ENCODE measurements around the gene DOCK7.
"Not testable (repeated sequence)": the region's sequence is repeated elsewhere in the genome, so short reads cannot be mapped to it uniquely, and the experiment has no call there.

The DOCK7 gene

DNA sequence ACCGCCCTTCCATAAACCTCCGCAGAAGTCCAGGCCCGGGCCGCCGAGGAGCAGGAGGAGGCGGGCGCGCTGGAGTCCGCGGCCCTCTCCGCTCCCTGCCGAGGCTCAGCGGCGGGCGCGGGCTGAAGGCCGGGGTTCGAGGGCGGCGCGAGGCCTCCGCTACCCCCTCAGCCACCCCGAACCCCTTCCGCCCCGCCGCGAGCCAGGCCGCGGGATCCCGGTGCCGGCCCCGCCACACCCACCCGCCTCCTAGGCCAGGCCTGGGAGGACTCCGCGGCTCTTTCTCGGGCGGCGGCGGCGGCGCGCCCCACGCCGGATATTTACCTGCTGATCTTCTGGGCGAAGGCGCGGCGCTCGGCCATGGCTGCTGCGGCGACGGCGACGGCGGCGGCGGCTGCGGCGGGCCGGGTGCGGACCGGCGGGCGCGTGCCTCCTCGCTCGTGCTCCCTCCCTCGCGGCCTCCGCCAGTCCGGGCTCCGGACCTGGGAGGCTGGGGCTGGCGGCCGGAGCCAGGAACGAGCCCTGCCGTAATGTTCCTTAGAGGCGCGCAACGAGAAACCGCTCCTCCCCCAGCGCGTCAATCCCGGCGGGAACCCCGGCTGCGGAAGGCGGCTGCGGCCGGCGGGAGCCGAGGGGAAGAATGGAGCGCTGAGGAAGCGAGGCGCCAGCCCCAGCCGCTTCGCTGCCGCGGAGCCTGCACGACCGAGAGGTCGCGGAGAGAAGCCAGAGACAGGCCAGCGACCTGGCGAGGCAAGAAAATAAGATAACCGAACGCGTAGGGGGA is at the start of gene DOCK7:
DOCK7 (minus strand) TSS at position 484 of the 784 bp plus-strand sequence; CDS start at position 362, 122 bp downstream.
- in situ Hi-C loops (cut with HindIII; ENCODE audit: low sequenced_read_pairs), result no loop called here

DNA sequence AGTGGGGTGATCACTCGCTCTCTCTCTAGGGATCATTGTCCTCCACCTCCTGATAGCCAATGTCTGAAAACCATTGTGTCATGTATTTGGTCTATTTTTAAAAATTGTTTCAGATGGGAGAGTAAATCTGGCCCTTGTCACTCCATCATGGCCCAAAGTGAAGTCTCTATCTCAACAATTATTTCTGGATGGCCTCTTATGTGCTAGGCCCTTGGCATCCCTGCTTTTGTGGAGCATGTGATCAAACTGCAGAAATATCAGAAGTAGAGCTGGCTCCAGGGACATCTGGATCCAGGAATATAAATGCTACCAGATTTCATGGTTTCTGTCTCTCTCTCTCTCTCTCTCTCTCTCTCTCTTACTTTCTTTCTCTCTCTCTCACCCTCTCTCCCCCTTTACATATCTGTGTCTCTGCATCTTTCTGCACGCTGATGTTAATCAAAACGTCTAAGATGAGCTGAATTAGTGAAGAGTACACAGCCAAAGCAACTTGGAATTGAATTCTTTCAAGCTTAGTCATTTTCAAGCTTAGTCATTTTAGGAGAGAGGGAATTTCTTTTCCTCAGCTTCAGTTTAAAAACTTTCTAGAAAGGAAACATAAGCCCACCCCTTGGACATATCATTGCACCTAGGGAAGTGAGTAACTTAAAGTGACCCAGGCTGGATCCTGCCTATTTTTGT is 47.4 kb upstream of the DOCK7 start:
- in situ Hi-C loops (cut with HindIII; ENCODE audit: low sequenced_read_pairs), result loop anchor here (10.0 kb wide), 1 partner anchor 241 kb away; no protein-coding TSS in a partner anchor

DNA sequence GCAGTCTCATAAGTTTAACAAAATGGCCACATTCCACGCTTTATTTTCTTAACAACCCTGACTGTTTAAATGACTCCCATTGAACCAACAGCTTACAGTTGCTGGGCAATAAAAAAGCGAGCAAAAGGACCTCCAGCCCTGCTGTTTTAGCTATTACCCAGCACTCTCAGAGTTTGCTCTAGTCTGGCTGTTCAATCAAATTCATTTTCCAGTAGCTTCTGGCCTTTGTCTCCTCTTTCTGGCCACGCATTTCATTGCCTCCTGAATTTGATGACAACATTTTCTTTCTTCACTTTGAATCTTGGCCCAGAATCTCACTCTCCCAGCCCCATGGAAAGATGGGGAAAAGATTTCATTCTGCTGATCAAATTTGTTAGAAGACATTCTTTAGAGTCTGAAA is 44.1 kb upstream of the DOCK7 start:
- in situ Hi-C loops (cut with HindIII; ENCODE audit: low sequenced_read_pairs), result loop anchor here (10.0 kb wide), 1 partner anchor 238 kb away; no protein-coding TSS in a partner anchor

DNA sequence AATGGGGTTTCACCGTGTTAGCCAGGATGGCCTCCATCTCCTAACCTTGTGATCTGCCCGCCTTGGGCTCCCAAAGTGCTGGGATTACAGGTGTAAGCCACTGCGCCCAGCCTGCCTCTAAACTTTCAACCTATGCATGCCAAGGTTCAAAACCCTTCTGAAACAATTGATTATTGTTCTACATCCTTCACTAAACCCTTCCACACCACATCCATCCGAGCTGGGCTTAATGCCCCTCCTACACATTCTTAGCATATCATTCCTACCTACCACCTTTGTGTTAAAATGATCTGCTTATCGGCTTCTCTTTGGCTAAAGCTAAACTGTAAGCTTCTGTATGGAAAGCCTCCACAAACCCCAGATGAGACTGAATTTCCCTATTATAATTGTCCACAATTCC is 40.8 kb upstream of the DOCK7 start:
- in situ Hi-C loops (cut with HindIII; ENCODE audit: low sequenced_read_pairs), result no loop called here

DNA sequence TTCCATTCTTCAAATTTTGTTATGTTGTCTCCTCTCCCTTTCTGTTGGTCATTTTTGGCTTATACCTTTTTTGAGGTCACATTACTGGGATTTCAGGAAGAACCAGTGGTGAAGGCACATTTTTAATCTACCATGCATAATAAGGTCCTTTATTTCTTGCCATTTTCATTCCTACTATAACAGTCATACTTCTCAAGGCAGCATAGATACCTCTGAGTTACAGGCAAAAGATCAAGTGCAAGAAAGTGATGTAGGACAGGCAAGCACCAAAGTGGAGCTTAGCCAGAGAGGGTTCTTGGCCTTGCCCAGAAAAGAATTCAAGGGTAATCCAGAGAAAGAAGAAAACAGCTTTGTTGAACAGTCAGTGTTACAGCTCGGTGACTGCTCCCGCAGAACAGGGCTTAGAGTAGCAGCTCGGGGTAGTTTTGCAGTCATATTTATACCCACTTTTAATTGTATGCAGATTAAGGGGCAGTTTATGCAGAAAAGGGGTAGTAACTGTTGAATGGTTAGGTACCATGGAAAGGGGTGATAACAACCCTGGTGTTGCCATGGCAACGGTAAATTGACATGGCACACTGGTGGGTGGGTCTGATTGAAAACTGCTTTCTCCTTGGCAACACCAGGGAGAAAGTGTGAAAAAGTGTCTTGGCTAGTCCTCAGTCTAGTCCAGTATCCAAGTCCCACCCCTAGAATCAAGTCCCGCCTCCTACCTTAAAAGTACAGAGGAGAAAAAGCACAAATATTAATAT is 39.6 kb upstream of the DOCK7 start:
- in situ Hi-C loops (cut with HindIII; ENCODE audit: low sequenced_read_pairs), result no loop called here

GRCh38 chr1:62726011-62726442 is 37.8 kb upstream of the DOCK7 start:
- in situ Hi-C loops (cut with HindIII; ENCODE audit: low sequenced_read_pairs), result no loop called here

GRCh38 chr1:62725255-62725654 is 37.1 kb upstream of the DOCK7 start:
- in situ Hi-C loops (cut with HindIII; ENCODE audit: low sequenced_read_pairs), result no loop called here

DNA sequence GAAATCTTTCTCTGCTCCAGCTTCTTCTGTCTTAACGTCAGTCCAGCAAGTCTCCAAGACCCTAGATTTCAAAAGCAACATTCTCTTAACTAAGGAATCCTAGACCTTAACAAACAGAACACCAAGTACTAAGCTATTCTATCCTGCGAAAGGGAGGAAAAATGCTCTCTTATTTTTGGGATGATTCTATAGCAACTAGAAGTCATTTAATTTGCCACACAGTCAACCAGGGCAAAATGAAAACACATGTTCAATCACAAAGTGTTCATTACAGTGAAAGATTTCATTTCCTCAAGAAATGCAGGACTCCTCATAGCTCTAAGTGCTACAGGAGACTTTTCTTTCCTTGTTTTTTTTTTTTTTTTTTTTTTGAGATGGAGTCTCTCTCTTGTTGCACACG is 36.2 kb upstream of the DOCK7 start:
- in situ Hi-C loops (cut with HindIII; ENCODE audit: low sequenced_read_pairs), result no loop called here

DNA sequence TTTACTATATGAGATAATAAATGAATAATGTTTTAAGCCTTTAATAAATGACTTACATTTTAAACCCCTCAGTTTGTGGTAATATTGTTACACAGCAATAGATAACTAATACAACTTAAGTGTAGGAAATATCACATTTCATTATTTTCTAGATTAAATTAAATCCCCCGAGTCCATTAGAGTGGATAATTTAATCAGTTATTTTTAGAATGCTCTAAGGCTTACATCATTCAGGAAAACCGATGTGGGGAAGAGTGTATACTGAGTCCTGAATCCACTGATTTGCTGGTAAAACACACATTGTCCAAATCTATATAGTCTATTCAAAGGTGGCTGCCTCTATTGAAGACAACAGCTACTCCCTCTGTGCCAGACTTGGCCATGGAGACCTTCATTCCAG is 35.7 kb upstream of the DOCK7 start:
- in situ Hi-C loops (cut with HindIII; ENCODE audit: low sequenced_read_pairs), result no loop called here

DNA sequence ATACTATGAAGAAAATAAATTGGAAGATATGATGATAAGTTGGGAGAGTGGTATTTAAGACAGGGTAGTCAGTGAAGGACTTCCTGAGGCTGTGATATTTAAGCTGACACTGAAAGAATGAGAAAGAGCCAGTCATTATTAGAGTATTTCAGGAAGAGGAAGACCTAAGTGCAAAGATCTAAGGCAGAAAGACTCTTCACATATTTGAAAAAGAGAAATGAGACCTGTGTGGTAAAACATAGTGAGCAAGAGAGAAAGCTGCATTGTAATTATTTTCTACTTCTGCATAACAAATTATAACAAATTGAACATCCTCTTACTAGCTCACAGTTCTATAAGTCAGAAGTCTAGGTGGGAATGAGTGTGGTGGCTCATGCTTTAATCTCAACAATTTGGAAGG is 34.6 kb upstream of the DOCK7 start:
- in situ Hi-C loops (cut with HindIII; ENCODE audit: low sequenced_read_pairs), result no loop called here

- in situ Hi-C loops (cut with HindIII; ENCODE audit: low sequenced_read_pairs), result no loop called here
These were observed 32.9 kb upstream of the DOCK7 start for GRCh38 chr1:62720946-62721554.

DNA sequence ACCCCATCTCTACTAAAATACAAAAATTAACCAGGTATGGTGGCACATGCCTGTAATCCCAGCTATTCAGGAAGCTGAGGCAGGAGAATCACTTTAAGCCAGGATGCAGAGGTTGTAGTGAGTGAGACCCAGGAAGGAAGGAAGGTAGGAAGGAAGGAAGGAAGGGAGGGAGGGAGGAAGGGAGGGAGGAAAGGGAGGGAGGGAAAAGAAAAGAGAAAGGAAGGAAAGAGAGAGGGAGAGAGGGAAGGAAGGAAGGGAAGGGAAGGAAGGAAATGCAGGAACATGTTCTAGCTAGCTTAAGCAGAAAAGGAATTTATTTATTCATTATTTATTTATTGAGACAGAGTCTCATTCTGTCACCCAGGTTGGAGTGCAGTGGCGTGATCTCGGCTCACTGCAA is 30.2 kb upstream of the DOCK7 start:
- in situ Hi-C loops (cut with HindIII; ENCODE audit: low sequenced_read_pairs), result not testable (repeated sequence)

GRCh38 chr1:62717483-62717882 is 29.3 kb upstream of the DOCK7 start:
- in situ Hi-C loops (cut with HindIII; ENCODE audit: low sequenced_read_pairs), result no loop called here

DNA sequence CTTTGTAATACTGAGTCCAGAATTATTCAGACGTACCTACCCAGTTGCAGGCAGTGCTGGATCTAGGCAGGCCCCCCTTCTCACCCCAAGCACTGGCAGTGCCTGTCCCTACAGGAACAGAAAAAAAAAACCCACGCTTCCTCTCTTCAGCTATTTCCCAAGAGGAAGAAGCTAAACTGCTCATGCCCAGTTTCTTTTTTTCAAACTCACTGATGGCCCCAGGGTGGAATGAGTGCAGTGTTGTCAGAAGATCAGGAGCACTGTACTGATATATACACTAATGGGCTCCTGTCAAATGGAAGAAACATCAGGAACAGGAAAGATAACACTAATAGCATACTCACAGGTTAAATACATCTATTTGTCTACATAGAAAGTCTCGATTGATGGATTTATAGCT is 28.2 kb upstream of the DOCK7 start:
- in situ Hi-C loops (cut with HindIII; ENCODE audit: low sequenced_read_pairs), result no loop called here

DNA sequence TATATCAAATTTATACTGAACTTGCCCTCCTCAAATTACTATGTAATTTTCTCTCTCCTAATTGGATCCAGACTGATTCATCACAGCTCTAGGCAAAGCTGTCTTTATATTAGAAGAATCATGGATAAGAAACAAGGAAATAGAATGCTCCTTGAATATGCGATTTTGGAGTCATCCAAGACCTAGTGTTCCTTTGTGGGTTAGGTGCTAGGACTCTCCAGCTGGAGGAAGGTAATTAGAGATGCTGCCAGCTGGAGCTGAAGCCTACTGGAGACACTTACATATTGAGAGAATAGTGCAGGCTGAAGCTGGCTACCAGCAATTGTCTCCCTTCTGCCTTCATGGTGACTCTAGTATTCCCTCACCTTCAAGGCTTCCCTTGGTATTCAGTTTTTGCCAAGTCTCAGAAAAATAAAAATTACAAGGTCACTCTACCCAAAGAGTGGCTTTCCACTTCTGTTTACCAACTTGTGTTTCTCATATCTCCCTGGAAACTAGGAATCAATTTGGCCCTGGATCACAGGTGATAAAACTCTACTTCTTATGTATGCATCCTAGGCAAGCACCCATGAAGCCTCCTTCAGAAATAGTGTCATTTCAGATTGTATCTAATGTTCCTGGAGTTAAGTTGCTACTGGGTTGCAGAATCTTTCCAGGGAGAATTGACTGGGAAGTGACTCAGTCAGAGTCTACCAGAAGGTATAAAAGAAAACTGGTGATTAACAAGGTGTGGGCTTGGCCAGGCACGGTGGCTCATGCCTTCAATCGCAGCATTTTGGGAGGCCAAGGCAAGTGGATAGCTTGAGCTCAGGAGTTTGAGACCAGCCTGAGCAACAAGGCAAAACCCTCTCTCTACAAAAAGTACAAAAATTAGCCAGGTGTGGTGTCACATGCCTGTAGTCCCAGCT is 24.4 kb upstream of the DOCK7 start:
- in situ Hi-C loops (cut with HindIII; ENCODE audit: low sequenced_read_pairs), result no loop called here

GRCh38 chr1:62707744-62708120 is 19.5 kb upstream of the DOCK7 start:
- in situ Hi-C loops (cut with HindIII; ENCODE audit: low sequenced_read_pairs), result no loop called here

- in situ Hi-C loops (cut with HindIII; ENCODE audit: low sequenced_read_pairs), result no loop called here
These were observed 19.0 kb upstream of the DOCK7 start for GRCh38 chr1:62706985-62707743.

DNA sequence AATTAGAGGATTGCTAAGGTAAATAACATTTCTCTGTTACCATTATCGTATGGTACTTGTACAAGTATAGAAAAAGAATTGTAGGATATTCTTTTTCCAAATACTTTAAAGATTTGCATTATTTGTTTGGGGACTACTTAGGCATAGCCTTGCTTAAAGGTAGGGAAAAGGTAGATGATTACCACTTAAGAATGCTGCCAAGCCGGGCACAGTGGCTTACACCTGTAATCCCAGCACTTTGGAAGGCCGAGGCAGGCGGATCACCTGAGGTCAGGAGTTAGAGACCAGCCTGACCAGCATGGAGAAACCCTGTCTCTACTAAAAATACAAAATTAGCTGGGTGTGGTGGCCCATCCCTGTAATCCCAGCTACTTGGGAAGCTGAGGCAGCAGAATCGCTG is 10.0 kb upstream of the DOCK7 start:
- in situ Hi-C loops (cut with HindIII; ENCODE audit: low sequenced_read_pairs), result not testable (repeated sequence)

DNA sequence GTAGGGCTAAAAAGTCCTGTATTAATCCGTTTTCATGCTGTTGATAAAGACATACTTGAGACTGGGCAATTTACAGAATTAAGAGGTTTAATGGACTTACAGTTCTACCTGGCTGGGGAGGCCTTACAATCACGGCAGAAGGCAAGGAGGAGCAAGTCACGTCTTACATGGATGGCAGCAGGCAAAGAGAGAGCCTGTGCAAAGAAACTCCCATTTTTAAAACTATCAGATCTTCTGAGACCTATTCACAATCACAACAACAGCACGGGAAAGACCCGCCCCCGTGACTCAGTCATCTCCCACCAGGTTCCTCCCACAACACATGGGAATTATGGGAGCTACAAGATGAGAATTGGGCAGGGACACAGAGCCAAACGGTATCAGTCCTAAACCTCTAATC is 6.3 kb upstream of the DOCK7 start:
- in situ Hi-C loops (cut with HindIII; ENCODE audit: low sequenced_read_pairs), result not testable (repeated sequence)

Measured in DLD1 (cell line).